Measurements from ENCODE around the gene TMEM250. TPM values are rescaled to one million over a fixed set of nuclear protein-coding genes. Genes with fewer than 3 reads are reported as not detected.

Gene TMEM250
- total and polyA plus RNA-seq, 9 of the 15 experiments (the other 6 are each of a cell fraction or from before 2014, with no cell fraction given) = 0.32 to 44.6 (median 12.2) TPM

GRCh38 chr9:136096505-136097001 lies 22.1 kb downstream of the TMEM250 start:
- Histone ChIP-seq H3K4me2 (ENCODE audit: insufficient read depth, low read length) (no peak overlapping the region), H2AFZ (ENCODE audit: low read depth, low read length) (no peak overlapping the region), H3K79me2 (ENCODE audit: control insufficient read depth, insufficient read depth, low read length) (peaks cover 32% of the 10 kb centered on the region), H3K27me3 (ENCODE audit: control insufficient read depth in 2 of 2, insufficient read depth in 2 of 2, low read length in 2 of 2) (no peaks in the 10 kb centered on the region), H3K36me3 (ENCODE audit: control insufficient read depth, insufficient read depth, low read length) (peaks cover 15% of the 10 kb centered on the region; the same call in 2 of the 3 replicates), H3K9ac (ENCODE audit: insufficient read depth in 1 of 2, low read depth in 2 of 2, low read length in 2 of 2) (peak overlapping the region in 1 of 2 experiments; percentile 98; a peak in 1 of 4 replicates), H3K4me3 (no peak overlapping the region), H4K20me1 (replicated peaks; ENCODE audit: control insufficient read depth, insufficient read depth, low read length) (no peaks in the 10 kb centered on the region; the same call in 1 of the 2 replicates), H3K27ac (ENCODE audit: extremely low read depth, low read depth, low read length) (no peak overlapping the region), H3K9me3 (replicated peaks; ENCODE audit: control insufficient read depth, insufficient read depth, low read depth, low read length) (no peaks in the 10 kb centered on the region), H3K9me1 (ENCODE audit: control insufficient read depth, insufficient read depth, low read length) (no peaks in the 10 kb centered on the region), H3K4me1 (replicated peaks in 1 of 2; ENCODE audit: control insufficient read depth in 2 of 2, insufficient read depth in 2 of 2, low read length in 2 of 2) (peaks cover 27 to 71% of the 10 kb centered on the region in 2 experiments; a peak in 4 of 5 replicates)
- FAIRE-seq (no peak), ATAC-seq (no peak), DNase-seq (ENCODE audit: extremely low read depth in 1 of 4, low spot score in 3 of 4) (peak in 1 of 4 experiments; percentile 9)
- TF ChIP-seq MAFG (tag; conservative IDR thresholded peaks at IDR 0.05) (no peak), RBM14 (IDR thresholded peaks at IDR 0.05; ENCODE audit: borderline replicate concordance, insufficient read depth, low read depth, low read length) (no peak), POLR2H (tag; IDR thresholded peaks at IDR 0.05; ENCODE audit: low read depth) (no peak), LCOR (CRISPR knock-in tag; IDR thresholded peaks at IDR 0.05) (no peak), ZNF584 (CRISPR knock-in tag; IDR thresholded peaks at IDR 0.05; ENCODE audit: low read depth) (no peak)
- CTCF ChIA-PET (ENCODE audit: low intra/inter-chr PET ratio) = no interaction called here
- intact Hi-C loops (cut with micrococcal nuclease) = loop anchor here (10.0 kb wide), 1 partner anchor 132 kb away; the partner anchor contains the start of gene UBAC1
- BruUV-seq (replicated peaks) = no TSS peak
- in situ Hi-C loops (cut with MboI) = no loop called here
- POLR2A ChIA-PET = interaction anchor here (0.6 to 1.7 kb wide), 3 partner anchors 10 to 13 kb away, joined by 3 to 6 read pairs (median 3); no protein-coding TSS in a partner anchor
- whole genome bisulfite sequencing (ENCODE audit: insufficient coverage, low coverage, missing lambda C conversion rate) = 64% methylated on average over 5 of the region's 5 CpGs
